NB4 (cell line): ENCODE measurements around the gene POLR2H.
A peak's percentile ranks its signal among the peaks of the same experiment; 100 is the strongest.

Experiments used
- DNase-seq: peaks from one replicate; pipeline ENCODE4 v3.0.0; 2010; ENCODE audit warnings: low read depth
- H3K4me3 ChIP-seq: one replicate; pipeline ENCODE4 v1.5.1; 2011; ENCODE audit warnings: mild to moderate bottlenecking, low read depth, low read length, moderate library complexity
- MAX ChIP-seq: IDR thresholded peaks from 2 replicates; pipeline ENCODE4 v1.6.1; 2011; ENCODE audit warnings: low read depth, low read length
- MYC ChIP-seq: IDR thresholded peaks from 2 replicates; pipeline ENCODE4 v1.6.1; 2011; ENCODE audit warnings: low read depth, low read length
- POLR2A ChIP-seq: IDR thresholded peaks from 2 replicates; pipeline ENCODE4 v1.6.1; 2011; ENCODE audit warnings: mild to moderate bottlenecking; ENCODE audit not compliant: insufficient read length; ENCODE audit errors: extremely low read depth
- TF ChIP-seq, protein P1 (sequence below): IDR thresholded peaks from one replicate; pipeline ENCODE4 v1.5.1; 2012; ENCODE audit warnings: low read depth, low read length

POLR2H gene

DNA sequence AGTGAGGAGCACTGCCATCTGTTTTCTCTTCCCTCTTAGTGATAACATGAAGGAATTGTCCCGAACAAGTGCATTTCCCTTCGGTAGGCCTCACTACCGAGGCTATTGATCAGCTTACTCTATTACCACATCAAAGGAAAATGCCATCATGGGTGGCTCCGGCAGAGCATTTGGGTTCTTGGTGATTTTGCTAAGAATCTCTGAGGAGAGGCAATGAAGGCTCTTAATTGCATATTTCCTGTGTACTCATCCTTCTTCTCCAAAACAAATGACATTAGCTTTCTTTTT, 53.6 kb downstream of the POLR2H start:
- no peak overlapping the region for H3K4me3 ChIP-seq
- TF ChIP-seq POLR2A (no peak), MYC (no peak), MAX (no peak)
- TF ChIP-seq, protein P1, sequence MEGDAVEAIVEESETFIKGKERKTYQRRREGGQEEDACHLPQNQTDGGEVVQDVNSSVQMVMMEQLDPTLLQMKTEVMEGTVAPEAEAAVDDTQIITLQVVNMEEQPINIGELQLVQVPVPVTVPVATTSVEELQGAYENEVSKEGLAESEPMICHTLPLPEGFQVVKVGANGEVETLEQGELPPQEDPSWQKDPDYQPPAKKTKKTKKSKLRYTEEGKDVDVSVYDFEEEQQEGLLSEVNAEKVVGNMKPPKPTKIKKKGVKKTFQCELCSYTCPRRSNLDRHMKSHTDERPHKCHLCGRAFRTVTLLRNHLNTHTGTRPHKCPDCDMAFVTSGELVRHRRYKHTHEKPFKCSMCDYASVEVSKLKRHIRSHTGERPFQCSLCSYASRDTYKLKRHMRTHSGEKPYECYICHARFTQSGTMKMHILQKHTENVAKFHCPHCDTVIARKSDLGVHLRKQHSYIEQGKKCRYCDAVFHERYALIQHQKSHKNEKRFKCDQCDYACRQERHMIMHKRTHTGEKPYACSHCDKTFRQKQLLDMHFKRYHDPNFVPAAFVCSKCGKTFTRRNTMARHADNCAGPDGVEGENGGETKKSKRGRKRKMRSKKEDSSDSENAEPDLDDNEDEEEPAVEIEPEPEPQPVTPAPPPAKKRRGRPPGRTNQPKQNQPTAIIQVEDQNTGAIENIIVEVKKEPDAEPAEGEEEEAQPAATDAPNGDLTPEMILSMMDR: no peak
- DNase-seq: no peak

GRCh38 chr3:184417619-184418327, 56.3 kb downstream of the POLR2H start:
- peak; percentile 80 for TF ChIP-seq MYC
- peak; percentile 83 for TF ChIP-seq MAX
- no peak for TF ChIP-seq POLR2A
- TF ChIP-seq, protein P1: peak; percentile 88
- H3K4me3 ChIP-seq: no peak overlapping the region
- DNase-seq: peak; percentile 72
